HG02970 (cell line): ENCODE data around the gene SOX6.

ENCODE experiments used
- ATAC-seq: cut with Tn5 transposase; IDR thresholded peaks from one replicate; pipeline ENCODE4 v1.9.1; 2021; ENCODE audit warnings: mild to moderate bottlenecking, moderate library complexity, moderate number of reproducible peaks; ENCODE audit not compliant: unreplicated experiment, low FRiP score

Gene SOX6

GRCh38 chr11:16365581-16366228 is 9.4 kb upstream of the SOX6 start:
- no peak for ATAC-seq

GRCh38 chr11:16364254-16364653 is 7.9 kb upstream of the SOX6 start:
- ATAC-seq: no peak

GRCh38 chr11:16363706-16364105 is 7.4 kb upstream of the SOX6 start:
- ATAC-seq: no peak

GRCh38 chr11:16361108-16361865 is 4.9 kb upstream of the SOX6 start:
- no peak for ATAC-seq

GRCh38 chr11:16359369-16359768 is 3.0 kb upstream of the SOX6 start:
- ATAC-seq: no peak

- ATAC-seq: no peak
Observed at GRCh38 chr11:16358726-16359125, 2.4 kb upstream of the SOX6 start.

GRCh38 chr11:16357775-16358174 is 1.4 kb upstream of the SOX6 start:
- ATAC-seq: no peak

GRCh38 chr11:16356761-16357393 is 531 bp upstream of the SOX6 start:
- ATAC-seq: no peak

- ATAC-seq: no peak
Observed at GRCh38 chr11:16352707-16353106, 3.6 kb downstream of the SOX6 start.

GRCh38 chr11:16350125-16350524 is 6.2 kb downstream of the SOX6 start:
- no peak for ATAC-seq

GRCh38 chr11:16347928-16348685 is 8.2 kb downstream of the SOX6 start:
- no peak for ATAC-seq

GRCh38 chr11:16346975-16347374 is 9.4 kb downstream of the SOX6 start:
- ATAC-seq: no peak

- no peak for ATAC-seq
Observed at GRCh38 chr11:16341853-16342252, 14.5 kb downstream of the SOX6 start.

GRCh38 chr11:16338393-16338792 is 18.0 kb downstream of the SOX6 start:
- no peak for ATAC-seq

- ATAC-seq: no peak
Observed at GRCh38 chr11:16337421-16338213, 18.7 kb downstream of the SOX6 start.

- no peak for ATAC-seq
Observed at GRCh38 chr11:16336721-16337120, 19.6 kb downstream of the SOX6 start.

GRCh38 chr11:16336204-16336603 is 20.1 kb downstream of the SOX6 start:
- no peak for ATAC-seq

GRCh38 chr11:16335236-16335962 is 20.9 kb downstream of the SOX6 start:
- no peak for ATAC-seq

GRCh38 chr11:16326679-16327297 is 29.6 kb downstream of the SOX6 start:
- ATAC-seq: no peak
